ENCODE measurements around the gene FBXO10.

The FBXO10 gene, protein sequence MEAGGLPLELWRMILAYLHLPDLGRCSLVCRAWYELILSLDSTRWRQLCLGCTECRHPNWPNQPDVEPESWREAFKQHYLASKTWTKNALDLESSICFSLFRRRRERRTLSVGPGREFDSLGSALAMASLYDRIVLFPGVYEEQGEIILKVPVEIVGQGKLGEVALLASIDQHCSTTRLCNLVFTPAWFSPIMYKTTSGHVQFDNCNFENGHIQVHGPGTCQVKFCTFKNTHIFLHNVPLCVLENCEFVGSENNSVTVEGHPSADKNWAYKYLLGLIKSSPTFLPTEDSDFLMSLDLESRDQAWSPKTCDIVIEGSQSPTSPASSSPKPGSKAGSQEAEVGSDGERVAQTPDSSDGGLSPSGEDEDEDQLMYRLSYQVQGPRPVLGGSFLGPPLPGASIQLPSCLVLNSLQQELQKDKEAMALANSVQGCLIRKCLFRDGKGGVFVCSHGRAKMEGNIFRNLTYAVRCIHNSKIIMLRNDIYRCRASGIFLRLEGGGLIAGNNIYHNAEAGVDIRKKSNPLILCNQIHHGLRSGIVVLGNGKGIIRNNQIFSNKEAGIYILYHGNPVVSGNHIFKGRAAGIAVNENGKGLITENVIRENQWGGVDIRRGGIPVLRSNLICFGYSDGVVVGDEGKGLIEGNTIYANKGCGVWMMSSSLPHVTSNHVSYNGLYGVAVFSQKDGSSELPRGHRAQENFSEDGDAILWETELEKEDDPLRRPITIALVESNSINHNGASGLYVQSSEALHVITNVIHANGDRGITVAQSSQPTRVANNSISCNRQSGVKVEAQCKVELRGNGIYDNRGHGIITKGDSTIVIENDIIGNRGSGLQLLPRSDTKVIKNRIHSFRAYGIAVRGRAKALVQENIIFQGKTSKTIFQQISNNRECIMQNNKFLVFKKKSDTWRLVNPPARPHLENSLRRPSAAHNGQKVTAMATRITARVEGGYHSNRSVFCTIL

DNA sequence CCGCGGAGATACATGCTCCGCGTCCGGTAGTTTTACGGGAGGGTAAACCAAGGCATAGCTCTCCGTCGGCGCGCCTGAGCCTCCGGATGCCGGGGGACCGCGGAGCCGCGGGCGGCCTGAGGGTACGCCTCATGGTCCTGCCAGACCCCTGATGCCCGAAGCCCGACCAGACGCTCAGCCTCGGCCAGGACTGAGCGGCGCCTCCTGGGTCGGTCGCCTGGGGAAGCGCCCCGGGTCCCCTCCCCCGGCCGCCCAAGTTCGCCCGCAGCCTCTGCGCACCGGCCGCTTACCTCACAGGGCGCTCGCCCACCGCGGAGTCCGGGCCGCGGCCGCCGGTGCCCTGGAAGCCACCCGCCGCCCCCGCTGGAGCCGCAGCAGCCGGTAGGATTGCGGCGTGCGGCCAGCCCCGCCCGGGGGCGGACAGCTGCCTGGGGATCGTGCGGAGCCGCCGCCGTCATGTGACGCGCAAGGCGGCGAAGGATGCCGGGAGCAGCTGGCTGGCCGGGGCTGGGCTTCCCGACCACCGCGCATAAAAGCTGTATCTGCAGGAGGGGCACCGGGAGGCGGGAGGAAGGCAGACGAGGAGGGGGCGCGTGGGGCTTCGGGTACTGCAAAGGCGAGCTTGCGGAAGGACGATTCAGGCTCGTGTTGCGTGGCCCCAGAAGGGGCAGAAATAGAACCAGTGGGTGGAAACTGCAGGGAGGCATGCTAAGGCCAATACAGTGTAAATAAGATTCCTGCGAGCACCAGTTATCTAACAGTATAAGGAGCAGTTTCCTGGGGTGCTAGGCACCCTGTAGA lies at the start of gene FBXO10:
Gene FBXO10 (minus strand): TSS at position 460 of the 801 bp plus-strand sequence. CDS start 34,612 bp downstream, outside the sequence.
- TF ChIP-seq, protein P1, sequence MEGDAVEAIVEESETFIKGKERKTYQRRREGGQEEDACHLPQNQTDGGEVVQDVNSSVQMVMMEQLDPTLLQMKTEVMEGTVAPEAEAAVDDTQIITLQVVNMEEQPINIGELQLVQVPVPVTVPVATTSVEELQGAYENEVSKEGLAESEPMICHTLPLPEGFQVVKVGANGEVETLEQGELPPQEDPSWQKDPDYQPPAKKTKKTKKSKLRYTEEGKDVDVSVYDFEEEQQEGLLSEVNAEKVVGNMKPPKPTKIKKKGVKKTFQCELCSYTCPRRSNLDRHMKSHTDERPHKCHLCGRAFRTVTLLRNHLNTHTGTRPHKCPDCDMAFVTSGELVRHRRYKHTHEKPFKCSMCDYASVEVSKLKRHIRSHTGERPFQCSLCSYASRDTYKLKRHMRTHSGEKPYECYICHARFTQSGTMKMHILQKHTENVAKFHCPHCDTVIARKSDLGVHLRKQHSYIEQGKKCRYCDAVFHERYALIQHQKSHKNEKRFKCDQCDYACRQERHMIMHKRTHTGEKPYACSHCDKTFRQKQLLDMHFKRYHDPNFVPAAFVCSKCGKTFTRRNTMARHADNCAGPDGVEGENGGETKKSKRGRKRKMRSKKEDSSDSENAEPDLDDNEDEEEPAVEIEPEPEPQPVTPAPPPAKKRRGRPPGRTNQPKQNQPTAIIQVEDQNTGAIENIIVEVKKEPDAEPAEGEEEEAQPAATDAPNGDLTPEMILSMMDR (conservative IDR thresholded peaks at IDR 0.05; ENCODE audit: low read depth, low read length): no peak
- H3K4me3 ChIP-seq (ENCODE audit: low read length): peak within 1 kb of the TSS; percentile 76
- DNase-seq (ENCODE audit: low read depth): no peak

DNA sequence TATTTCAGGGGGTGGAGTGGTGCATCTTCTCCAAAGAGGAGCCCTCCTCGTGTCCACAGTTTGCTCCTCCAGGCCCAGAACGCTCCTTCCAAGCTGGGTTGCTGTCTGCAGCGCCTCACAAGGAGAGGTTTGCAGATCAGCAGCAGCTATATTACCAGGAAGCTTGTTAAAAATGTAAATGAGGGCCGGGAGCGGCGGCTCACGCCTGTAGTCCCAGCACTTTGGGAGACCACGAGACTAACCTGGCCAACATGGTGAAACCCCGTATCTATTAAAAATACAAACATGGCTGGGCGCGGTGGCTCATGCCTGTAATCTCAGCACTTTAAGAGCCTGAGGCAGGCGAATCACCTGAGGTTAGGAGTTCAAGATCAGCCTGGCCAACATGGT lies 49.6 kb upstream of the FBXO10 start:
- DNase-seq (ENCODE audit: low read depth): no peak
- TF ChIP-seq, protein P1 (conservative IDR thresholded peaks at IDR 0.05; ENCODE audit: low read depth, low read length): no peak
- H3K4me3 ChIP-seq (ENCODE audit: low read length): no peak overlapping the region

DNA sequence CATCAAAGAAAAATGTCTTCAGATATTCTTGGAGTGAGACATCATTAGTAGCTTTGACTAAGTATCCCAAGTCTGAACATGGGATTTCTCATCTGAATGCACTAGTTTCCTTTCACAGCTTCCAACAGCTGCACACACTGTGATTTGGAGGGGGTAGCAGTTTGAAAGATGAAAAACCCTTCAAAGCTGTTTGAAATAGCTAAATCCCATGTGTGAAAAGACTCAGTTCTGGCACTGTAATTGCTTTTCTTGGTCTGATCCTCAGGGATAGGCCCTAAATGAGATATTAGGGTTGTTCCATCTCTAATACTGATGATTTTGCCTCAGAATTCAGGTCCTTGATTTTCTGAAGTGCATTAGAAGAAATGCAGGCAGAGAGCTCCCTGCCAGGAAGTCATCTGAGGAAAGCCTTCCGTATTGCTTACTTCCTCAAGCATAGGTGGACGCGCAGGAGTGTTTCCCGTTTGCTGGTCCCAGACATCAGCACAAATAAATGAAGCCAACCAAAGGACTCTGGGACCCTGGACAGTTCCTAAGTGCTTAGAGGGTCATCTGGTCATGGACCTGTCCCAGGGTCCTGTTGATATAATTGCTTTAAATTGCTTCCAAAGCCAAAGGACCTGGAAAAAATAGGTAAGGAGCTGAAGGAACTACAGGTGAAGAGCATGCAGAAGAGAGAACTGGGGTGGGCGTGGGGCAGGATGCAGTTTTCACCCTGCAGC lies 49.0 kb upstream of the FBXO10 start:
- TF ChIP-seq, protein P1 (conservative IDR thresholded peaks at IDR 0.05; ENCODE audit: low read depth, low read length): no peak
- no peak overlapping the region for H3K4me3 ChIP-seq (ENCODE audit: low read length)
- DNase-seq (ENCODE audit: low read depth): no peak

DNA sequence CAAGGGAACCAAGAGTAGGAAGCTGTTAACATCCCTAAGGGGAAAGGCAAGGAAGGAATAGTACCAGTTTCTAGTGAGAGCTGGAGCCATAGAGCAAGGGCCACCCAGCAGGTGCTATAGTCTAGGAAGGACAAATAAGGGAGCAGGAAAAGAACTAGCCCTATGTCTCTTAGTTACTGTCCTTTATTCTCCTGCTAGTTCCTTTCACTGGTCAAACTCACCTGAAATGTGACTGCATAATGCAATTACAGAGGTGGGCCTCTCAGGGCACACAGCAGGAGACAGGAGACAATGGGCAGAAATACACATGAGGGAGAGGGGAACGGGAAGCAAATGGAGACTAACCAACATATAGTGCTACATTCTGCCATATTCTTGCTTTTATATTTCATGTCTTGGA lies 47.9 kb upstream of the FBXO10 start:
- TF ChIP-seq, protein P1 (conservative IDR thresholded peaks at IDR 0.05; ENCODE audit: low read depth, low read length): no peak
- no peak overlapping the region for H3K4me3 ChIP-seq (ENCODE audit: low read length)
- no peak for DNase-seq (ENCODE audit: low read depth)

DNA sequence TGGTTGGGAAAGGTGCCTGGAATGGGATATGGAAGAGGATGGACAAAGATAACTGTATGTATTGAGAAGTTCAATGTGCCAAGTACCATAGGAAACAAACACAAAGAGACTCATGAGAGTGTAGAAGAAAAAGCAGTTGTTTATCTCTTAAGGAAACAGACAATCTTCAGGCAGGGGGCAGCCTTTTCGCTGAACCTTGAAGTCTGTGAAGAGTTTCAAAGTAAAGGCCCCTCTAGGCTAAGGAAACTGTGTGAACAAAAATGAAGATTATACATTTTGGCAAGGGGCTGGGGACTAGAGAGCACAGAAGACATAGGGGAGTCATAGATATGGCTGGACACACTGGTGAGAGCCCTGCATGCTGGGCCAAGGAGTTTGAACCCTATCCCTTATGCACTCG lies 47.1 kb upstream of the FBXO10 start:
- no peak for DNase-seq (ENCODE audit: low read depth)
- TF ChIP-seq, protein P1 (conservative IDR thresholded peaks at IDR 0.05; ENCODE audit: low read depth, low read length): no peak

DNA sequence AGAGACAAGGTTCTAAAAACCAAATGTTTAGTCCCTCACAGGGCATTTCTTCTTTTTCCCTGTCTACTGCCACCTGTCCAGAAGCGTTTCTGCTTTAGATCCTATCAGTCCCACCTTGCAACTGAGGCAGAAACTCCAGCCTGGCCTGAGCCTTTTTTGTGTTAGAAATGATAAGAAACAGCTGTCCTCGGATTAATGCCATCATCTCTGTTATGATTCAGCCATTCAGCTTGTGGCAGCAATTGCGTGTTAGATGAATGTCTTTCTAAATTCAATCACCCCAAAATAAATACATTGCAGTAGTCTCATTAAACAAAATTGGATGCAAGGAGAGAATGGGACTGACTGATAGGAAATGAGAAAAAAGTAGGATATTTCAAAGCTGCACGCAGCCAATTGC lies 46.3 kb upstream of the FBXO10 start:
- TF ChIP-seq, protein P1 (conservative IDR thresholded peaks at IDR 0.05; ENCODE audit: low read depth, low read length): no peak
- DNase-seq (ENCODE audit: low read depth): no peak
- H3K4me3 ChIP-seq (ENCODE audit: low read length): no peak overlapping the region

More for the DNA sequence above, 47.1 kb upstream of the FBXO10 start:
- no peak overlapping the region for H3K4me3 ChIP-seq (ENCODE audit: low read length)

Data from retinal pigment epithelial cell (primary cell).